ENCODE results near the gene GPRC5C.

GPRC5C gene

DNA sequence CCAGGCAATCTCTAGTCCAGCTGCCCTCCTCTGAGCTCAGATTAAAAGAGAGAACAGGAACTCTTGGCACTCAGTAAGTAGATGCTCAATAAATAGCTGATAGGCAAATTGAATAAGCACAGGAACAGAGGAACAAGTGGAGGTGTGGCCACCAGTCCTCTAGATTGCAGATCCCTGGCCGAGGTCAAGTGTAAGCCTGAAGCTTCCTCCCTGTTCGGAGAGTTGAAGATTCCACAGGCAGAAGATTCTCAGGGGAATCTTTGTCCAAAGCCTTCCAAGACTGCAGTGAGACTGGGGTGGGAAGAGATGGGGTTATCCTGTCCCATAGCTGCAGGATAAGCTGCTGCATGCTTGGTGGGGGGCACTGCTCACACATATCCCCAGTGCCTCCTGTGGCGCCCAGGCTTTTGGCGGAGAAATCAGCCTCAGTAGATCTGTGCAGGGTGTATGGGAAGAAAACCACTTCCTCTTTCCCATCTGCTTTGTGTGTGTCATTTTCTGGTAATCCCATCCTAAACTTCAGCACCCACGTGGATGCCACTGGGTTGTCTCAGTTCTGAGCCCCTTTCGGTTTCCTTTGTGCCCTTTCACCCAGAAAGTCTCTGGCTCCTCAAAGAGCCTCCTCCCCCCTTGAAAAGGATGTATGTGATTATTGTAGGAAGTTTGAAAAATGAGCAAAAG is 46.7 kb downstream of the GPRC5C start:
- peak; percentile 98 for TF ChIP-seq SPI1 (IDR thresholded peaks at IDR 0.05; ENCODE audit: borderline replicate concordance, low read depth)
- TF ChIP-seq REST (IDR thresholded peaks at IDR 0.05; ENCODE audit: insufficient replicate concordance, low read depth), result no peak
- no peak overlapping the region; the same call in 1 of the 2 replicates for H3K27ac ChIP-seq (replicated peaks)
- no peak overlapping the region for H3K4me3 ChIP-seq (replicated peaks; ENCODE audit: insufficient read depth, low read length)
- peak; percentile 45 to 74 for DNase-seq (ENCODE audit: low read depth in 1 of 2, low spot score in 1 of 2)
- no peaks in the 10 kb centered on the region for H3K27me3 ChIP-seq (ENCODE audit: insufficient read depth, poor library complexity, severe bottlenecking)

DNA sequence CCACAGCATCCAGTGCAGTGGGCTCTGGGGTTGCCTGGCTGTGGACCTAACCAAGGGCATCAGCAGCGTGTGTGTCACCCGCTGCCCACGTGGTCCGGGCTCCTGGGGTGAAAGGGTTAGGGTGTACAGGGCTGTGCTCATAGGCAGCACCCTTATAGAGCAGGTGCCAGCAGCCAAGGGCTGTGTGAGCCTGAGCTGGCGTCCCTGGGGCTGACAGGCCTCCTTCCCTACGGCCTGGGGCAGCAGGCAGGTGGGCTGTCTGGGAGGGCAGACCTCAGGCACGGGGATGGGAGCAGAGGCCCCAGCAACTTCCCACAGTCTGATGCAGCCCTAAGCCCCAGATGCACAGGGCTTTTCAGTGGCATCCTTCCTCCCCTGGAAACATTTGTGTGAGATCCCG is 48.4 kb downstream of the GPRC5C start:
- Histone ChIP-seq H3K4me3 (replicated peaks; ENCODE audit: insufficient read depth, low read length) (no peak overlapping the region), H3K27ac (replicated peaks) (no peak overlapping the region), H3K27me3 (ENCODE audit: insufficient read depth, poor library complexity, severe bottlenecking) (no peaks in the 10 kb centered on the region)
- TF ChIP-seq POLR2AphosphoS5 (IDR thresholded peaks at IDR 0.05; ENCODE audit: low read depth), result no peak
- TF ChIP-seq, protein P1, sequence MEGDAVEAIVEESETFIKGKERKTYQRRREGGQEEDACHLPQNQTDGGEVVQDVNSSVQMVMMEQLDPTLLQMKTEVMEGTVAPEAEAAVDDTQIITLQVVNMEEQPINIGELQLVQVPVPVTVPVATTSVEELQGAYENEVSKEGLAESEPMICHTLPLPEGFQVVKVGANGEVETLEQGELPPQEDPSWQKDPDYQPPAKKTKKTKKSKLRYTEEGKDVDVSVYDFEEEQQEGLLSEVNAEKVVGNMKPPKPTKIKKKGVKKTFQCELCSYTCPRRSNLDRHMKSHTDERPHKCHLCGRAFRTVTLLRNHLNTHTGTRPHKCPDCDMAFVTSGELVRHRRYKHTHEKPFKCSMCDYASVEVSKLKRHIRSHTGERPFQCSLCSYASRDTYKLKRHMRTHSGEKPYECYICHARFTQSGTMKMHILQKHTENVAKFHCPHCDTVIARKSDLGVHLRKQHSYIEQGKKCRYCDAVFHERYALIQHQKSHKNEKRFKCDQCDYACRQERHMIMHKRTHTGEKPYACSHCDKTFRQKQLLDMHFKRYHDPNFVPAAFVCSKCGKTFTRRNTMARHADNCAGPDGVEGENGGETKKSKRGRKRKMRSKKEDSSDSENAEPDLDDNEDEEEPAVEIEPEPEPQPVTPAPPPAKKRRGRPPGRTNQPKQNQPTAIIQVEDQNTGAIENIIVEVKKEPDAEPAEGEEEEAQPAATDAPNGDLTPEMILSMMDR (IDR thresholded peaks at IDR 0.05; ENCODE audit: insufficient read depth, low read length), result no peak
- no peak for TF ChIP-seq GABPA (IDR thresholded peaks at IDR 0.05; ENCODE audit: low read depth)
- TF ChIP-seq SPI1 (IDR thresholded peaks at IDR 0.05; ENCODE audit: borderline replicate concordance, low read depth), result no peak
- TF ChIP-seq REST (IDR thresholded peaks at IDR 0.05; ENCODE audit: insufficient replicate concordance, low read depth), result no peak
- no peak for DNase-seq (ENCODE audit: low read depth in 1 of 2, low spot score in 1 of 2)

GRCh38 chr17:74481621-74482020 is 49.7 kb downstream of the GPRC5C start:
- Histone ChIP-seq H3K27me3 (ENCODE audit: insufficient read depth, poor library complexity, severe bottlenecking) (no peaks in the 10 kb centered on the region), H3K4me3 (replicated peaks; ENCODE audit: insufficient read depth, low read length) (no peak overlapping the region), H3K27ac (replicated peaks) (no peak overlapping the region)
- no peak for DNase-seq (ENCODE audit: low read depth in 1 of 2, low spot score in 1 of 2)
- no peak for TF ChIP-seq SPI1 (IDR thresholded peaks at IDR 0.05; ENCODE audit: borderline replicate concordance, low read depth)
- TF ChIP-seq REST (IDR thresholded peaks at IDR 0.05; ENCODE audit: insufficient replicate concordance, low read depth), result no peak
- TF ChIP-seq, protein P1 (IDR thresholded peaks at IDR 0.05; ENCODE audit: insufficient read depth, low read length), result no peak
- no peak for TF ChIP-seq POLR2AphosphoS5 (IDR thresholded peaks at IDR 0.05; ENCODE audit: low read depth)
- no peak for TF ChIP-seq GABPA (IDR thresholded peaks at IDR 0.05; ENCODE audit: low read depth)
